T-helper 1 cell treated with Interleukin-12 subunit alpha and Interleukin-12 subunit beta and Interleukin-4 antibody, amounts not matched to agents 30 μg/mL and 1 μg/mL, for 36 hours (primary cell): ENCODE results near the gene COL3A1.

ENCODE experiments used
- H3K27ac Mint-ChIP-seq: one replicate; pipeline ENCODE4 v1.8.0; 2021; ENCODE audit warnings: mild to moderate bottlenecking, mixed read lengths
- H3K27me3 Mint-ChIP-seq: one replicate; pipeline ENCODE4 v1.8.0; 2021; ENCODE audit warnings: low read depth, mixed read lengths
- H3K36me3 Mint-ChIP-seq: one replicate; pipeline ENCODE4 v1.8.0; 2021; ENCODE audit warnings: low read depth, mixed read lengths
- H3K4me1 Mint-ChIP-seq: one replicate; pipeline ENCODE4 v1.8.0; 2021; ENCODE audit warnings: low read depth, mixed read lengths
- H3K4me3 Mint-ChIP-seq: one replicate; pipeline ENCODE4 v1.8.0; 2021; ENCODE audit warnings: mild to moderate bottlenecking, moderate library complexity, mixed read lengths
- H3K9me3 Mint-ChIP-seq: one replicate; pipeline ENCODE4 v1.8.0; 2021; ENCODE audit warnings: mixed read lengths

COL3A1 gene

DNA sequence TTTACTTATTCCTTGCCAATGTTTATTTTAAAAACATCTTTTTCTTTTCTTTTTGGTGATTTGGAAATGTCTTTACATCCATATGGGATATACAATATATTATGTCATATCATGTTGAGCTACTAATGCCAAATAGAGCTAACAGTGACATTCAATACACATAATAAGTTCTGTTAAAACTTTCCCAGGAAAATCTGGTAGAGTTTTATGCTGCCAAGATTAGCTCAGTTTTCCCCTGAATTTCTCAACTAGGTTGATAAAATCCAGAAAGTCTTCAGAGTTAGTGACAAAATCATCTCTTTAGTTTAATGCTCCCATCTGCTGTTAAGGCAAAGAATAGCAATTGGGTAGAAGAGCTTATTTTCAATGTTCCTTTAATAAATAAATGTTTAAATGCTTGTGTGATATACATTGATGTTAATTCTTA is 9.9 kb downstream of the COL3A1 start:
- no peaks in the 10 kb centered on the region for H3K4me1 Mint-ChIP-seq
- H3K27ac Mint-ChIP-seq = no peak overlapping the region
- H3K4me3 Mint-ChIP-seq = no peak overlapping the region
- no peaks in the 10 kb centered on the region for H3K36me3 Mint-ChIP-seq
- H3K9me3 Mint-ChIP-seq = no peaks in the 10 kb centered on the region
- peaks cover 3% of the 10 kb centered on the region for H3K27me3 Mint-ChIP-seq

- Mint-ChIP-seq H3K36me3 (no peaks in the 10 kb centered on the region), H3K27me3 (peaks cover 3% of the 10 kb centered on the region), H3K4me3 (no peak overlapping the region), H3K27ac (no peak overlapping the region), H3K4me1 (no peaks in the 10 kb centered on the region), H3K9me3 (no peaks in the 10 kb centered on the region)
These were observed 10.5 kb downstream of the COL3A1 start for GRCh38 chr2:188984680-188985079.

DNA sequence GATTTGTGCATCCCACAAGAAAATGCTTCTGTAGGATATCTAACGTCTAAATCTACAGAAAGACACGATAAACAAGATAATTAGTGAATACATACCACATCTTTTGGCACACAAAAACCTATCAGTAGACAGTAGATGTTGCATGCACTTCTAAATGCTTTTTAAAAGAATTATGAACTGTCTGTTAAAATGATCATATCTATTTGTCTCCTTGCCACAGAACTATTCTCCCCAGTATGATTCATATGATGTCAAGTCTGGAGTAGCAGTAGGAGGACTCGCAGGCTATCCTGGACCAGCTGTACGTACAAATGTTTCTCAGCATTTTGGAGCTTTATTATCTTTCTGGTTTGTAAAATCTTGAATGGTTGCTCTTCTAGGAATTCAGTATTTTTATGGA is 12.7 kb downstream of the COL3A1 start:
- Mint-ChIP-seq H3K27me3 (peaks cover 3% of the 10 kb centered on the region), H3K36me3 (no peaks in the 10 kb centered on the region), H3K9me3 (no peaks in the 10 kb centered on the region), H3K27ac (no peak overlapping the region), H3K4me1 (no peaks in the 10 kb centered on the region), H3K4me3 (no peak overlapping the region)

DNA sequence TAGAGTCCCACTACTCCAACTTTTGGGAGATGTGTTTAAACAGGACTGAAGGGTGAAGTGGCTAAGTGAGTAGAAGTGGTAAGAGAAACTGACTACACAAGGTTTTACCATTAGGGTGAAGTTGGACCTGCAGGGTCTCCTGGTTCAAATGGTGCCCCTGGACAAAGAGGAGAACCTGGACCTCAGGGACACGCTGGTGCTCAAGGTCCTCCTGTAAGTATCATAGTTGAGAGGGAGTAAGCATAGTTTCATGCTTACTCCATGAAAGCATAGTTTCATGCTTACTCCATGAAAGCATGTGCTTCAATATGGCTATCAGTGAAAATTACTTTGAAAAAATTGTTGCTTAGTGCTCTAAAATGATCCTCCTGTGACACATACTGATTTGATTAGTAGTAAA is 19.1 kb downstream of the COL3A1 start:
- Mint-ChIP-seq H3K9me3 (no peaks in the 10 kb centered on the region), H3K36me3 (no peaks in the 10 kb centered on the region), H3K4me3 (no peak overlapping the region), H3K27ac (no peak overlapping the region), H3K27me3 (no peaks in the 10 kb centered on the region), H3K4me1 (no peaks in the 10 kb centered on the region)

DNA sequence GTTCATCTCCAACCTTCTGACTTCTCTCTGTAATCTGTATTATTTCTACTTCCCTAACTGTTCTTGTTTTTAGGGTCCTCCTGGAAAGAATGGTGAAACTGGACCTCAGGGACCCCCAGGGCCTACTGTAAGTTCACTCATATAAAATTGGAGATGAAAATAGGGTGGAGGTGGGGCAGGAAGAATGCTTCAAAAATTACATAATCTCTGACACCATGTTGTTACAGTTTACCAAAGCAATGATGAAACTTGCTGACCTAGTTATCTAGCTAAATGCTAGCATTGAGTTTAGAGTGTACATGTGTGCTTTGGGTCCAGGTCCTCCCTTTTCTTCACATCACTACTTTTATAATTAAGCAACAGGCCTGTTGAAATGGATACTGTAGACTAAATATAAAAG is 23.1 kb downstream of the COL3A1 start:
- Mint-ChIP-seq H3K27ac (no peak overlapping the region), H3K27me3 (no peaks in the 10 kb centered on the region), H3K9me3 (no peaks in the 10 kb centered on the region), H3K36me3 (no peaks in the 10 kb centered on the region), H3K4me1 (peaks cover 2% of the 10 kb centered on the region), H3K4me3 (no peak overlapping the region)

GRCh38 chr2:189000221-189000620 is 26.0 kb downstream of the COL3A1 start:
- Mint-ChIP-seq H3K27me3 (no peaks in the 10 kb centered on the region), H3K36me3 (no peaks in the 10 kb centered on the region), H3K4me1 (peaks cover 2% of the 10 kb centered on the region), H3K9me3 (no peaks in the 10 kb centered on the region), H3K4me3 (no peak overlapping the region), H3K27ac (no peak overlapping the region)

DNA sequence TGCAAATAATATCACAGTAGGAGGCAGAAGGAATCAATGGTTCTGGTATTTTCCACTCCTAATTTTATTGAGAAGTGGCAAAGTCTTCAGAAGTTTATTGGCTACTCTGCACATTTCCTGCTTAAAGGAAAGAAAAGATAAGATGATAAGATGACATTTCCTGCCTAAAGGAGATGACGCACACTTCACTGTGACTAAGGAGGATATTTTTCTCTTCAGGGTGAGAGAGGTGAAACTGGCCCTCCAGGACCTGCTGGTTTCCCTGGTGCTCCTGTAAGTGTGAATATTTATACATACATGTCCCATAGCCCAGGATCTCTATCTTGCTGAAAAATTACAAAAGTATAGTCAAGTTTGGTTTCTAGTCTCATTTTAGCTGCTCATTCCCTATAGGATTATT is 27.9 kb downstream of the COL3A1 start:
- H3K27me3 Mint-ChIP-seq = no peaks in the 10 kb centered on the region
- H3K36me3 Mint-ChIP-seq = no peaks in the 10 kb centered on the region
- no peak overlapping the region for H3K4me3 Mint-ChIP-seq
- H3K4me1 Mint-ChIP-seq = peaks cover 2% of the 10 kb centered on the region
- H3K9me3 Mint-ChIP-seq = no peaks in the 10 kb centered on the region
- no peak overlapping the region for H3K27ac Mint-ChIP-seq

DNA sequence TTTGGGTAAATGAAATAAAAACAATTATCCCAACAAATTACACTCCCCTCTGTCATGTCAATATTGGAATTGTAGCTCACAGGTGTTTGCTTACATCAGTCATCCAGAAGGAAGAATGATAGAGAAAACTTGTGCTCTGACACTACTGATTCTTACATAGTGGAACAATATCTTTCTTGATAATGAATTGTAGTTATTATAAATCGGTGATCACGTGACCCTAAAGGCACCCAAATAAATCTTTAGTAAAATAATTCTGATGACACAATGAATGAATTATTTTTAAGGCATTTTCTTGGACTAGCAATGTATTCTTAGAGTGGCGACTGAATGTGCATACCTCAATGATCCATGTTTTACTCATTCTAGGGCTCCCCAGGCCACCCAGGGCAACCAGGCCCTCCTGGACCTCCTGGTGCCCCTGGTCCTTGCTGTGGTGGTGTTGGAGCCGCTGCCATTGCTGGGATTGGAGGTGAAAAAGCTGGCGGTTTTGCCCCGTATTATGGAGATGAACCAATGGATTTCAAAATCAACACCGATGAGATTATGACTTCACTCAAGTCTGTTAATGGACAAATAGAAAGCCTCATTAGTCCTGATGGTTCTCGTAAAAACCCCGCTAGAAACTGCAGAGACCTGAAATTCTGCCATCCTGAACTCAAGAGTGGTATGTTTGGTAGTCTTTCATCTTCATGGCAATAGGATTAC is 34.5 kb downstream of the COL3A1 start:
- H3K27ac Mint-ChIP-seq = no peak overlapping the region
- no peaks in the 10 kb centered on the region for H3K4me1 Mint-ChIP-seq
- no peaks in the 10 kb centered on the region for H3K27me3 Mint-ChIP-seq
- H3K4me3 Mint-ChIP-seq = no peak overlapping the region
- H3K36me3 Mint-ChIP-seq = no peaks in the 10 kb centered on the region
- no peaks in the 10 kb centered on the region for H3K9me3 Mint-ChIP-seq

GRCh38 chr2:189010536-189010935 is 36.4 kb downstream of the COL3A1 start:
- Mint-ChIP-seq H3K27ac (no peak overlapping the region), H3K9me3 (no peaks in the 10 kb centered on the region), H3K4me1 (no peaks in the 10 kb centered on the region), H3K36me3 (no peaks in the 10 kb centered on the region), H3K27me3 (no peaks in the 10 kb centered on the region), H3K4me3 (no peak overlapping the region)

GRCh38 chr2:189012351-189012750 is 38.2 kb downstream of the COL3A1 start:
- H3K4me1 Mint-ChIP-seq = no peaks in the 10 kb centered on the region
- no peaks in the 10 kb centered on the region for H3K36me3 Mint-ChIP-seq
- no peak overlapping the region for H3K4me3 Mint-ChIP-seq
- no peak overlapping the region for H3K27ac Mint-ChIP-seq
- H3K9me3 Mint-ChIP-seq = no peaks in the 10 kb centered on the region
- no peaks in the 10 kb centered on the region for H3K27me3 Mint-ChIP-seq

DNA sequence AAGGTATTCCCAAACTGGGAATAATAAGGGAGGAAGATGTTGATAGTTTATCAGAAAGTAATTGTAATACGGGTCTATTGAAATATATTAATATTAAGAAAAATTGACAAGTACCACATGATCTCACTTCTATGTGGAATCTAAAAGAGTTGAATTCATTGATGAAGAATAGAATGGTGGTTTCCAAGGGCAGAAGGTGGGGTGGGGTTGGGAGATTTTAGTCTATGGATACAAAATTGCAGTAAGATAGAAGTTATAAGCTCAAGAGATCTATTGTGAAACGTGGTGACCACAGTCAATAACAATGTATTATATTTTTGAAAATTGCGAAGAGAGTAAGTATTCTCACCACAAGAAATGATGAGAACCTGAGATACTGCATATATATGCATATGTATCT is 38.9 kb downstream of the COL3A1 start:
- no peak overlapping the region for H3K27ac Mint-ChIP-seq
- H3K4me3 Mint-ChIP-seq = no peak overlapping the region
- no peaks in the 10 kb centered on the region for H3K27me3 Mint-ChIP-seq
- H3K36me3 Mint-ChIP-seq = no peaks in the 10 kb centered on the region
- no peaks in the 10 kb centered on the region for H3K4me1 Mint-ChIP-seq
- no peaks in the 10 kb centered on the region for H3K9me3 Mint-ChIP-seq

DNA sequence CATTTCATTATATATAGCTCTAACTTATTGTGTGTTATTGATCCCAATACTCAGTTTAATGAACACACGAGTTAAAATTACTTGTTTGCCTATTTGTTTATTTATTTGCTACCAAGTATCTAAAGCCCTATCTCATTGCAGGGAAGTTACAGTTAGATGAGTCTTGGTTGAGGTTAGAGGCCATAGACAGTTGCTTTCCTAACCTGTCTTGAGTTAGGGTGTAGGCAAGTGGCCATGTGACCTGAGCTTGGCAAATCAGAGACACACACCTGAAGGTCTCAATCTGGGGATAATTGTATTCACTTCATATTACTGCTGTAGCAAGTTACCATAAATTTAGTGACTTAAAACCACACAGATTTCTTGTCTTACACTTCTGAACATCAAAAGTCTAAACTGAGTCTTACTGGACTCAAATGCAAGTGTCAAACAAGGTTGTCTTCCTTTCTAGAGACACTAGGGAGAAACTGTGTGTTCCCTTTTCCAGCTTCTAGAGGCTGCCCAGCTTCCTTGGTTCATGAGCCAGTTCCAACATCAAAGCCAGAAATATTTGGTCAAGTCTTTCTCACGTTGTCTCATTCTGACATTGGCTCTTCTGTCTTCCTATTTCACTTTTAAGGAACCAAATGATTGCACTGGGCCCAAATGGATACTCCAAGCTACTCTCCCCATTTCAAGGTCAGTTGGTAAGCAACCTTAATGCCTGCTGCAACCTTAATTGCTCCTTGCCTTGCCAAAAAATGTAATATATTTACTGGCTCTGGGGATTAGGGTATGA is 39.7 kb downstream of the COL3A1 start:
- Mint-ChIP-seq H3K27me3 (no peaks in the 10 kb centered on the region), H3K4me1 (no peaks in the 10 kb centered on the region), H3K9me3 (no peaks in the 10 kb centered on the region), H3K36me3 (no peaks in the 10 kb centered on the region), H3K27ac (no peak overlapping the region), H3K4me3 (no peak overlapping the region)

DNA sequence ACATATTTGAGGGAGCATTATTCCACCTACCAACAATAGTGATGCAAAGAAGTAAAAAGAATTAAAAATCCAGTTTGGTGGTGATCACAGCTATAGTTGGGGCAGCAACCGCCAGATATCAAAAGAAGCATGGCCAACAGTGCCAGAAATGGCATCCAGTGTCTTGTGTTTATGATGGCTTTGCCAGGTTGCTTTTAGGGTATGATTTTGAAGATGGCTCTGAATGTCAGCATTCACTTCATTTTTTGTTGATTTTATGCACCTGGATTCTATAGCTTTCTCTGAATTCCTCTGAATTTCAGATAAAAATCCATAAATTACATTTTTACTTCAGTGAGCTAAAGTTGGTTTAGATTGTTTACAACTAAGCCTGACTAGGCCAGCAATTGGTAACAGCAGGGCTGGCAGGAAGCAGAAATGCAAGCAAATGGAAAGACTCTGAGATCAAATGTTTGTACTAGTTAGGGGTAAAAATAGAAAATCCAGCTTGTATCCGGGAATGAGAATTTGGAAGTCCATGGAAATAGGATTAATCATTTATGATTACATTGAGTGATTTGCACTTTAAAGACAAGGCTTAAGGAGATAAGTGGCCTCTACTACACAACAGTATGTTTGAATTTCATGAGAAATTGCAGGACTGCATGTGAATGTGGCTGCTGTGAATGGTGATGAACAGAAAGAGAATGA is 40.4 kb downstream of the COL3A1 start:
- H3K27me3 Mint-ChIP-seq = no peaks in the 10 kb centered on the region
- no peak overlapping the region for H3K27ac Mint-ChIP-seq
- H3K9me3 Mint-ChIP-seq = no peaks in the 10 kb centered on the region
- no peak overlapping the region for H3K4me3 Mint-ChIP-seq
- no peaks in the 10 kb centered on the region for H3K4me1 Mint-ChIP-seq
- no peaks in the 10 kb centered on the region for H3K36me3 Mint-ChIP-seq

- Mint-ChIP-seq H3K27ac (no peak overlapping the region), H3K27me3 (no peaks in the 10 kb centered on the region), H3K4me3 (no peak overlapping the region), H3K36me3 (no peaks in the 10 kb centered on the region), H3K4me1 (no peaks in the 10 kb centered on the region), H3K9me3 (no peaks in the 10 kb centered on the region)
These were observed 41.2 kb downstream of the COL3A1 start for GRCh38 chr2:189015359-189015758.

- H3K27me3 Mint-ChIP-seq = no peaks in the 10 kb centered on the region
- H3K27ac Mint-ChIP-seq = no peak overlapping the region
- H3K9me3 Mint-ChIP-seq = no peaks in the 10 kb centered on the region
- H3K4me3 Mint-ChIP-seq = no peak overlapping the region
- no peaks in the 10 kb centered on the region for H3K4me1 Mint-ChIP-seq
- no peaks in the 10 kb centered on the region for H3K36me3 Mint-ChIP-seq
These were observed 42.2 kb downstream of the COL3A1 start for GRCh38 chr2:189016311-189016861.
